RWPE2 (cell line): Measurements from ENCODE around the gene ABCC12.

ENCODE experiments used
- ATAC-seq: fragments of 200-7000 bp; cut with Tn5 transposase; 3 replicates; pipeline ENCODE4 v1.9.1; 2021; ENCODE audit warnings: low read depth
- DNase-seq: peaks from one replicate; pipeline ENCODE4 v3.0.0-alpha.2; 2020; ENCODE audit warnings: low spot score
- H3K27ac ChIP-seq: fragments of 450-650 bp; 2 replicates; pipeline ENCODE4 v1.5.1; 2017; ENCODE audit warnings: mild to moderate bottlenecking; ENCODE audit not compliant: poor library complexity, severe bottlenecking
- H3K27me3 ChIP-seq: fragments of 250-450 bp; sonication (Bioruptor Pico); 2 replicates; pipeline ENCODE4 v1.5.1; 2021; ENCODE audit warnings: mild to moderate bottlenecking, moderate library complexity; ENCODE audit not compliant: insufficient read depth, poor library complexity, severe bottlenecking
- H3K36me3 ChIP-seq: fragments of 250-450 bp; sonication (Bioruptor Pico); 2 replicates; pipeline ENCODE4 v1.5.1; 2020; ENCODE audit warnings: low read depth, mild to moderate bottlenecking, moderate library complexity
- H3K4me1 ChIP-seq: fragments of 250-450 bp; sonication (Bioruptor Pico); 2 replicates; pipeline ENCODE4 v1.5.1; 2021; ENCODE audit warnings: mild to moderate bottlenecking, moderate library complexity; ENCODE audit not compliant: insufficient read depth, poor library complexity, severe bottlenecking
- H3K4me3 ChIP-seq: fragments of 250-450 bp; sonication (Bioruptor Pico); 2 replicates; pipeline ENCODE4 v1.5.1; 2021; ENCODE audit warnings: mild to moderate bottlenecking, moderate library complexity; ENCODE audit not compliant: severe bottlenecking
- H3K9me3 ChIP-seq: fragments of 250-450 bp; sonication (Bioruptor Pico); 2 replicates; pipeline ENCODE4 v1.5.1; 2021; ENCODE audit warnings: mild to moderate bottlenecking, moderate library complexity; ENCODE audit not compliant: severe bottlenecking
- TF ChIP-seq, protein P1 (sequence below): fragments of 450-650 bp; IDR thresholded peaks from one replicate; pipeline ENCODE4 v1.5.1; 2017; ENCODE audit warnings: mild to moderate bottlenecking, moderate library complexity; ENCODE audit not compliant: poor library complexity, severe bottlenecking

The ABCC12 gene

GRCh38 chr16:48153774-48154173, 2.0 kb downstream of the ABCC12 start:
- H3K9me3 ChIP-seq = no peaks in the 10 kb centered on the region
- TF ChIP-seq, protein P1, sequence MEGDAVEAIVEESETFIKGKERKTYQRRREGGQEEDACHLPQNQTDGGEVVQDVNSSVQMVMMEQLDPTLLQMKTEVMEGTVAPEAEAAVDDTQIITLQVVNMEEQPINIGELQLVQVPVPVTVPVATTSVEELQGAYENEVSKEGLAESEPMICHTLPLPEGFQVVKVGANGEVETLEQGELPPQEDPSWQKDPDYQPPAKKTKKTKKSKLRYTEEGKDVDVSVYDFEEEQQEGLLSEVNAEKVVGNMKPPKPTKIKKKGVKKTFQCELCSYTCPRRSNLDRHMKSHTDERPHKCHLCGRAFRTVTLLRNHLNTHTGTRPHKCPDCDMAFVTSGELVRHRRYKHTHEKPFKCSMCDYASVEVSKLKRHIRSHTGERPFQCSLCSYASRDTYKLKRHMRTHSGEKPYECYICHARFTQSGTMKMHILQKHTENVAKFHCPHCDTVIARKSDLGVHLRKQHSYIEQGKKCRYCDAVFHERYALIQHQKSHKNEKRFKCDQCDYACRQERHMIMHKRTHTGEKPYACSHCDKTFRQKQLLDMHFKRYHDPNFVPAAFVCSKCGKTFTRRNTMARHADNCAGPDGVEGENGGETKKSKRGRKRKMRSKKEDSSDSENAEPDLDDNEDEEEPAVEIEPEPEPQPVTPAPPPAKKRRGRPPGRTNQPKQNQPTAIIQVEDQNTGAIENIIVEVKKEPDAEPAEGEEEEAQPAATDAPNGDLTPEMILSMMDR = no peak
- H3K27ac ChIP-seq = no peak overlapping the region
- no peaks in the 10 kb centered on the region for H3K36me3 ChIP-seq
- ATAC-seq (no peak), DNase-seq (no peak)
- H3K4me1 ChIP-seq = peaks cover 12% of the 10 kb centered on the region
- H3K4me3 ChIP-seq = no peak overlapping the region
- H3K27me3 ChIP-seq = no peaks in the 10 kb centered on the region

GRCh38 chr16:48152226-48152625, 3.6 kb downstream of the ABCC12 start:
- Histone ChIP-seq H3K27ac (no peak overlapping the region), H3K27me3 (no peaks in the 10 kb centered on the region), H3K4me1 (no peaks in the 10 kb centered on the region), H3K4me3 (no peak overlapping the region), H3K36me3 (no peaks in the 10 kb centered on the region), H3K9me3 (no peaks in the 10 kb centered on the region)
- TF ChIP-seq, protein P1 = no peak
- DNase-seq = no peak
- no peak for ATAC-seq

GRCh38 chr16:48150707-48151106, 5.1 kb downstream of the ABCC12 start:
- DNase-seq (no peak), ATAC-seq (no peak)
- TF ChIP-seq, protein P1 = no peak
- no peaks in the 10 kb centered on the region for H3K9me3 ChIP-seq
- no peak overlapping the region for H3K27ac ChIP-seq
- no peaks in the 10 kb centered on the region for H3K36me3 ChIP-seq
- H3K4me3 ChIP-seq = no peak overlapping the region
- H3K27me3 ChIP-seq = no peaks in the 10 kb centered on the region
- no peaks in the 10 kb centered on the region for H3K4me1 ChIP-seq

DNA sequence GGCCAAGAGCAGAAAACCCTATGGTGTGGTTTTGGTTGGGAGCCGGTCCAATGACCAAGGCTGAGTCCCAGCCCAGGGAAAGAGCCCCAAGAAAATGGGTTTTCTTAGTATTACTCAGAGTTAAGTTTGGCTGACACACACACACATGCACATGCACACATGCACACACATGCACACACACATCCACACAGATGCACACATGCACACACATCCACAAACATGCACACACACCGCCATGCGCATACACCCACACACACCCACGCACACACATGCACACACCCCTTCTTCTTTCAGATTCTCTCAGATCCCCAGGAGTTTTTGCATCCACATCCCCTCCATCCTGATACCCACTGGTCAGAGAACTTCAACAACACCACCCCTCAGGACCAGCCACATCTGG, 9.1 kb downstream of the ABCC12 start:
- TF ChIP-seq, protein P1 = no peak
- Histone ChIP-seq H3K9me3 (no peaks in the 10 kb centered on the region), H3K4me3 (no peak overlapping the region), H3K4me1 (no peaks in the 10 kb centered on the region), H3K27ac (no peak overlapping the region), H3K27me3 (no peaks in the 10 kb centered on the region), H3K36me3 (no peaks in the 10 kb centered on the region)
- no peak for ATAC-seq
- no peak for DNase-seq

DNA sequence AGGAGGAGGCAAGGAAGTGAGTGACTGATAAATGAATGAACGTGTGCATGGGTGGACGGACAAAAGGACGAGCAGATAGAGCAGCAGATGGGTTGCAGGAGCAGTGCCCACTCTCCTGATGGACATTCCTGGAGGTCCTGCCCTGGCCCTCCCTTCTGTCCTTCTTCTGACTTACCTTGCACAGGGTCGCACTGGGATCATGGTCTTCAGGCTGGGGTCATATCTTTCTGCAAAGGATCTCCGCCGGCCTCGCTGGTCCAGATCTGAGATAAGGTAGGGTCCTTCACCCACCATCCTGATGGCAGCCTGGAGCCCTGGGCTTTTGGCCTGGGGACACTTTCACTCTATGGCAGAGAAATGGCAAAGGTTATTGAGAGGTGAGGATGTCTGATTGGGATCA, 9.7 kb downstream of the ABCC12 start:
- Histone ChIP-seq H3K4me1 (no peaks in the 10 kb centered on the region), H3K27me3 (no peaks in the 10 kb centered on the region), H3K27ac (no peak overlapping the region), H3K9me3 (no peaks in the 10 kb centered on the region), H3K36me3 (no peaks in the 10 kb centered on the region), H3K4me3 (no peak overlapping the region)
- ATAC-seq (no peak), DNase-seq (no peak)
- TF ChIP-seq, protein P1 = no peak
